ENCODE measurements around the gene PRMT9.

The PRMT9 gene

GRCh38 chr4:147617841-147618691 is 65.9 kb downstream of the PRMT9 start:
- no peak for DNase-seq (ENCODE audit: low spot score)

- DNase-seq (ENCODE audit: low spot score) = peak; percentile 96
Measured at GRCh38 chr4:147617173-147617840, 66.7 kb downstream of the PRMT9 start, which contains the start of gene TMEM184C. TMEM184C (plus strand) TSS chr4:147617397; CDS start chr4:147617957, 560 bp downstream.

- DNase-seq (ENCODE audit: low spot score) = no peak
Measured at GRCh38 chr4:147616849-147617172, 67.2 kb downstream of the PRMT9 start.

- no peak for DNase-seq (ENCODE audit: low spot score)
Measured at GRCh38 chr4:147610686-147611085, 73.3 kb downstream of the PRMT9 start.

- no peak for DNase-seq (ENCODE audit: low spot score)
Measured at GRCh38 chr4:147607471-147607870, 76.5 kb downstream of the PRMT9 start.

- DNase-seq (ENCODE audit: low spot score) = no peak
Measured at GRCh38 chr4:147605499-147605898, 78.5 kb downstream of the PRMT9 start.

GRCh38 chr4:147599769-147600168 is 84.2 kb downstream of the PRMT9 start:
- DNase-seq (ENCODE audit: low spot score) = no peak

GRCh38 chr4:147599206-147599605 is 84.8 kb downstream of the PRMT9 start:
- no peak for DNase-seq (ENCODE audit: low spot score)

- no peak for DNase-seq (ENCODE audit: low spot score)
Measured at GRCh38 chr4:147597561-147597960, 86.4 kb downstream of the PRMT9 start.

GRCh38 chr4:147596981-147597380 is 87.0 kb downstream of the PRMT9 start:
- peak; percentile 40 for DNase-seq (ENCODE audit: low spot score)

- DNase-seq (ENCODE audit: low spot score) = no peak
Measured at GRCh38 chr4:147596377-147596776, 87.6 kb downstream of the PRMT9 start.

- DNase-seq (ENCODE audit: low spot score) = no peak
Measured at GRCh38 chr4:147594578-147594977, 89.4 kb downstream of the PRMT9 start.

GRCh38 chr4:147594107-147594506 is 89.9 kb downstream of the PRMT9 start:
- DNase-seq (ENCODE audit: low spot score) = no peak

- DNase-seq (ENCODE audit: low spot score) = no peak
Measured at GRCh38 chr4:147591106-147591505, 92.9 kb downstream of the PRMT9 start.

GRCh38 chr4:147590249-147590920 is 93.6 kb downstream of the PRMT9 start:
- DNase-seq (ENCODE audit: low spot score) = peak; percentile 47

GRCh38 chr4:147589586-147589985 is 94.4 kb downstream of the PRMT9 start:
- no peak for DNase-seq (ENCODE audit: low spot score)

All from LoVo (cell line).